ENCODE measurements around the gene C9orf85. TPM values are rescaled to one million over a fixed set of nuclear protein-coding genes. Genes with fewer than 3 reads are reported as not detected.

C9orf85 gene
- 12.3 and 16.1 TPM in 2 replicates for total RNA-seq
- long read RNA-seq, transcript C9orf85-201 (4 exons, 1,279 nt) = major isoform, 5 of 16 reads
- long read RNA-seq, partial matches to known transcripts = 1 of 16 reads
- long read RNA-seq, other reads (novel, unspliced or antisense) = 6 of 16 reads

- Mint-ChIP-seq H3K27ac (peak within 1 kb of the TSS; percentile 100), H3K36me3 (ENCODE audit: insufficient read depth) (no peaks in the 10 kb centered on the region), H3K27me3 (no peaks in the 10 kb centered on the region), H3K9me3 (ENCODE audit: low read depth) (no peaks in the 10 kb centered on the region), H3K4me3 (ENCODE audit: low read depth) (peak within 1 kb of the TSS; percentile 98), H3K4me1 (ENCODE audit: low read depth) (peaks cover 40% of the 10 kb centered on the region)
- no peak for TF ChIP-seq CTCF (IDR thresholded peaks at IDR 0.05; ENCODE audit: unreplicated experiment)
- DNase-seq (ENCODE audit: low spot score, unreplicated experiment) = peak; percentile 97
Observed at GRCh38 chr9:71911061-71911907, at the start of gene C9orf85, which contains the start of gene ABHD17B. Gene C9orf85 (plus strand): TSS chr9:71911639. CDS start chr9:71911735, 96 bp downstream. Gene ABHD17B (minus strand): TSS chr9:71911193. CDS start chr9:71875080, 36,113 bp downstream.

GRCh38 chr9:71863631-71864030 is 47.8 kb upstream of the C9orf85 start:
- peaks cover 18% of the 10 kb centered on the region for H3K9me3 Mint-ChIP-seq (ENCODE audit: low read depth)
- DNase-seq (ENCODE audit: low spot score, unreplicated experiment) = no peak
- peaks cover 44% of the 10 kb centered on the region for H3K36me3 Mint-ChIP-seq (ENCODE audit: insufficient read depth)
- peak overlapping the region; percentile 37 for H3K27ac Mint-ChIP-seq
- H3K27me3 Mint-ChIP-seq = no peaks in the 10 kb centered on the region
- H3K4me3 Mint-ChIP-seq (ENCODE audit: low read depth) = no peak overlapping the region
- no peak for TF ChIP-seq CTCF (IDR thresholded peaks at IDR 0.05; ENCODE audit: unreplicated experiment)
- H3K4me1 Mint-ChIP-seq (ENCODE audit: low read depth) = peaks cover 7% of the 10 kb centered on the region

- H3K27me3 Mint-ChIP-seq = no peaks in the 10 kb centered on the region
- H3K36me3 Mint-ChIP-seq (ENCODE audit: insufficient read depth) = peaks cover 14% of the 10 kb centered on the region
- H3K27ac Mint-ChIP-seq = no peak overlapping the region
- DNase-seq (ENCODE audit: low spot score, unreplicated experiment) = no peak
- H3K4me3 Mint-ChIP-seq (ENCODE audit: low read depth) = no peak overlapping the region
- TF ChIP-seq CTCF (IDR thresholded peaks at IDR 0.05; ENCODE audit: unreplicated experiment) = no peak
- peaks cover 19% of the 10 kb centered on the region for H3K9me3 Mint-ChIP-seq (ENCODE audit: low read depth)
- H3K4me1 Mint-ChIP-seq (ENCODE audit: low read depth) = peaks cover 4% of the 10 kb centered on the region
Observed at GRCh38 chr9:71875345-71875744, 36.1 kb upstream of the C9orf85 start.

- no peak for TF ChIP-seq CTCF (IDR thresholded peaks at IDR 0.05; ENCODE audit: unreplicated experiment)
- no peaks in the 10 kb centered on the region for H3K27me3 Mint-ChIP-seq
- peaks cover 4% of the 10 kb centered on the region for H3K4me1 Mint-ChIP-seq (ENCODE audit: low read depth)
- H3K4me3 Mint-ChIP-seq (ENCODE audit: low read depth) = no peak overlapping the region
- no peak for DNase-seq (ENCODE audit: low spot score, unreplicated experiment)
- peaks cover 24% of the 10 kb centered on the region for H3K9me3 Mint-ChIP-seq (ENCODE audit: low read depth)
- peaks cover 18% of the 10 kb centered on the region for H3K36me3 Mint-ChIP-seq (ENCODE audit: insufficient read depth)
- H3K27ac Mint-ChIP-seq = no peak overlapping the region
Observed at GRCh38 chr9:71876106-71876505, 35.3 kb upstream of the C9orf85 start.

- H3K27ac Mint-ChIP-seq = no peak overlapping the region
Observed at GRCh38 chr9:71876829-71877228, 34.6 kb upstream of the C9orf85 start.

More at GRCh38 chr9:71876829-71877228, 34.6 kb upstream of the C9orf85 start:
- H3K36me3 Mint-ChIP-seq (ENCODE audit: insufficient read depth) = peaks cover 22% of the 10 kb centered on the region
- peaks cover 4% of the 10 kb centered on the region for H3K4me1 Mint-ChIP-seq (ENCODE audit: low read depth)
- TF ChIP-seq CTCF (IDR thresholded peaks at IDR 0.05; ENCODE audit: unreplicated experiment) = no peak
- H3K4me3 Mint-ChIP-seq (ENCODE audit: low read depth) = no peak overlapping the region
- no peaks in the 10 kb centered on the region for H3K27me3 Mint-ChIP-seq
- H3K9me3 Mint-ChIP-seq (ENCODE audit: low read depth) = peaks cover 27% of the 10 kb centered on the region
- no peak for DNase-seq (ENCODE audit: low spot score, unreplicated experiment)

Measured in progenitor cell of endocrine pancreas (in vitro differentiated cells).